ENCODE results near the gene ZNF536. TPM values are rescaled to one million over a fixed set of nuclear protein-coding genes. Genes with fewer than 3 reads are reported as not detected.

Gene ZNF536
- total RNA-seq, 1 experiment from 2014 or later = 0.05 TPM

GRCh38 chr19:30443531-30444252 lies 71.5 kb downstream of the ZNF536 start:
- Histone ChIP-seq H3K27me3 (ENCODE audit: control insufficient read depth, insufficient read depth, low read length) (peaks cover 29% of the 10 kb centered on the region), H3K36me3 (ENCODE audit: control insufficient read depth, insufficient read depth, low read length) (no peaks in the 10 kb centered on the region), H3K4me1 (ENCODE audit: control insufficient read depth, insufficient read depth, low read length) (no peaks in the 10 kb centered on the region), H3K4me3 (ENCODE audit: low read depth in 2 of 2, low read length in 2 of 2) (no peak overlapping the region), H3K27ac (ENCODE audit: low read length) (no peak overlapping the region), H3K9me3 (ENCODE audit: control insufficient read depth, insufficient read depth, low read depth, low read length) (no peaks in the 10 kb centered on the region)
- ChIA-PET POLR2A (no interaction called here), CTCF (no interaction called here)
- TF ChIP-seq POLR2AphosphoS5 (IDR thresholded peaks at IDR 0.05; ENCODE audit: low read depth, low read length) (no peak), CTCF (IDR thresholded peaks at IDR 0.05) (no peak), TCF7L2 (IDR thresholded peaks at IDR 0.05; ENCODE audit: low read depth, low read length) (no peak), REST (IDR thresholded peaks at IDR 0.05; ENCODE audit: insufficient read depth in 1 of 2, low read depth in 2 of 2, low read length in 1 of 2) (no peak), SIN3A (IDR thresholded peaks at IDR 0.05; ENCODE audit: borderline replicate concordance, insufficient read depth, low read depth, low read length) (no peak)
- no peak for ATAC-seq
- intact Hi-C loops (cut with micrococcal nuclease; ENCODE audit: unreplicated experiment) (no loop called here), in situ Hi-C loops (cut with HindIII; ENCODE audit: low pct_unique_long_range_greater_than_20kb, low sequenced_read_pairs) (no loop called here)
- no peak for DNase-seq (ENCODE audit: low read depth, low spot score)
- BruUV-seq (replicated peaks) = no TSS peak

GRCh38 chr19:30444253-30444671 lies 72.1 kb downstream of the ZNF536 start:
- TF ChIP-seq POLR2AphosphoS5 (IDR thresholded peaks at IDR 0.05; ENCODE audit: low read depth, low read length) = no peak
- no peak for TF ChIP-seq SIN3A (IDR thresholded peaks at IDR 0.05; ENCODE audit: borderline replicate concordance, insufficient read depth, low read depth, low read length)
- TF ChIP-seq CTCF (IDR thresholded peaks at IDR 0.05) = no peak
- TF ChIP-seq REST (IDR thresholded peaks at IDR 0.05; ENCODE audit: insufficient read depth in 1 of 2, low read depth in 2 of 2, low read length in 1 of 2) = no peak
- no peak for TF ChIP-seq TCF7L2 (IDR thresholded peaks at IDR 0.05; ENCODE audit: low read depth, low read length)
- ChIA-PET CTCF (no interaction called here), POLR2A (no interaction called here)
- DNase-seq (ENCODE audit: low read depth, low spot score) = no peak
- in situ Hi-C loops (cut with HindIII; ENCODE audit: low pct_unique_long_range_greater_than_20kb, low sequenced_read_pairs) = no loop called here
- no peak overlapping the region for H3K4me3 ChIP-seq (ENCODE audit: low read depth in 2 of 2, low read length in 2 of 2)
- H3K27me3 ChIP-seq (ENCODE audit: control insufficient read depth, insufficient read depth, low read length) = peaks cover 32% of the 10 kb centered on the region
- intact Hi-C loops (cut with micrococcal nuclease; ENCODE audit: unreplicated experiment) = no loop called here
- no peak overlapping the region for H3K27ac ChIP-seq (ENCODE audit: low read length)
- H3K36me3 ChIP-seq (ENCODE audit: control insufficient read depth, insufficient read depth, low read length) = no peaks in the 10 kb centered on the region
- no peak for ATAC-seq
- no peaks in the 10 kb centered on the region for H3K4me1 ChIP-seq (ENCODE audit: control insufficient read depth, insufficient read depth, low read length)
- H3K9me3 ChIP-seq (ENCODE audit: control insufficient read depth, insufficient read depth, low read depth, low read length) = no peaks in the 10 kb centered on the region
- BruUV-seq (replicated peaks) = no TSS peak
